Activated T-cell treated with anti-CD3 and anti-CD28 coated beads for 1 hour (primary cell): ENCODE results near the gene LMAN2.
"Not testable (repeated sequence)": the region's sequence is repeated elsewhere in the genome, so short reads cannot be mapped to it uniquely, and the experiment has no call there.

Experiments used
- DNase-seq: peaks from one replicate; pipeline ENCODE4 v3.0.0-alpha.2; 2020; ENCODE audit warnings: low read depth

The LMAN2 gene

GRCh38 chr5:177378884-177379883, 27.7 kb upstream of the LMAN2 start:
- no peak for DNase-seq

GRCh38 chr5:177377851-177378776, 26.6 kb upstream of the LMAN2 start:
- DNase-seq, result no peak

- DNase-seq, result no peak
These were observed 24.6 kb upstream of the LMAN2 start for GRCh38 chr5:177376107-177376506.

GRCh38 chr5:177375516-177375915, 24.0 kb upstream of the LMAN2 start:
- not testable (repeated sequence) for DNase-seq

- no peak for DNase-seq
These were observed 22.7 kb upstream of the LMAN2 start for GRCh38 chr5:177374211-177374610.

- no peak for DNase-seq
These were observed 22.3 kb upstream of the LMAN2 start for GRCh38 chr5:177373806-177374205.

- DNase-seq, result no peak
These were observed 21.4 kb upstream of the LMAN2 start for GRCh38 chr5:177372910-177373309.

GRCh38 chr5:177372034-177372896, 20.8 kb upstream of the LMAN2 start:
- no peak for DNase-seq

GRCh38 chr5:177371120-177372033, 19.9 kb upstream of the LMAN2 start:
- DNase-seq, result no peak

GRCh38 chr5:177370488-177371119, 19.1 kb upstream of the LMAN2 start:
- peak; percentile 53 for DNase-seq

- DNase-seq, result no peak
These were observed 18.4 kb upstream of the LMAN2 start for GRCh38 chr5:177369645-177370440.

- DNase-seq, result no peak
These were observed 17.6 kb upstream of the LMAN2 start for GRCh38 chr5:177368869-177369644.

GRCh38 chr5:177367981-177368868, 16.8 kb upstream of the LMAN2 start:
- no peak for DNase-seq

- no peak for DNase-seq
These were observed 15.9 kb upstream of the LMAN2 start for GRCh38 chr5:177367323-177367848.

GRCh38 chr5:177366528-177367322, 15.3 kb upstream of the LMAN2 start:
- DNase-seq, result no peak

- no peak for DNase-seq
These were observed 14.5 kb upstream of the LMAN2 start for GRCh38 chr5:177365845-177366527.
